ENCODE results near the gene CNTNAP1.

CNTNAP1 gene

DNA sequence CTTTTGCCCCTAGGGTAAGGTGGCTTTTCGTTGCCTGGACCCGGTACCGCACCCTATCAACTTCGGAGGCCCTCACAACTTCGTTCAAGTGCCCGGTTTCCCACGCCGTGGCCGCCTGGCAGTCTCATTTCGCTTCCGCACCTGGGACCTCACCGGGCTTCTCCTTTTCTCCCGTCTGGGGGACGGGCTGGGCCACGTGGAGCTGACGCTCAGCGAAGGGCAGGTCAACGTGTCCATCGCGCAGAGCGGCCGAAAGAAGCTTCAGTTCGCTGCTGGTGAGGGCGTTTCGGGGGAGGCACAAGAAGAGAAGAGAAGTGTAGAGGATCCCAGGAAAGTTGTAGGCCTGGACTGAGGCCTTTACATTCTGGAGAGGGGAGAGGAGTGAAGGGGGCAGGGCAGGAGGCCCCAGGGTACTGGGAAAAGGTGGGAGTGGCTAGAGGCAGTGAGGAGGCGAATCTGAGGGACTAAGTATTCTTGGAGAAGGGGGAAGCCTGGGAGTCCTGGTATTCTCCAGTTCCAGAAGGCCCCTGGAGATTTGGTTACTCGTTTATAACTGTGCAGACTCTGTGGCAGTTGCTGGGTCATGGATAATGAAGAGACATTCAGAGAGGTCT, 5.5 kb downstream of the CNTNAP1 start:
- no peak overlapping the region for H3K27ac Mint-ChIP-seq
- H3K9me3 Mint-ChIP-seq: no peaks in the 10 kb centered on the region
- peaks cover 56% of the 10 kb centered on the region for H3K36me3 Mint-ChIP-seq (ENCODE audit: low read depth)
- peaks cover 3% of the 10 kb centered on the region for H3K27me3 Mint-ChIP-seq (ENCODE audit: low read depth)
- no peak for TF ChIP-seq CTCF (IDR thresholded peaks at IDR 0.05; ENCODE audit: unreplicated experiment in 3 of 3)
- no peak overlapping the region for H3K4me3 Mint-ChIP-seq
- peaks cover 7% of the 10 kb centered on the region for H3K4me1 Mint-ChIP-seq

DNA sequence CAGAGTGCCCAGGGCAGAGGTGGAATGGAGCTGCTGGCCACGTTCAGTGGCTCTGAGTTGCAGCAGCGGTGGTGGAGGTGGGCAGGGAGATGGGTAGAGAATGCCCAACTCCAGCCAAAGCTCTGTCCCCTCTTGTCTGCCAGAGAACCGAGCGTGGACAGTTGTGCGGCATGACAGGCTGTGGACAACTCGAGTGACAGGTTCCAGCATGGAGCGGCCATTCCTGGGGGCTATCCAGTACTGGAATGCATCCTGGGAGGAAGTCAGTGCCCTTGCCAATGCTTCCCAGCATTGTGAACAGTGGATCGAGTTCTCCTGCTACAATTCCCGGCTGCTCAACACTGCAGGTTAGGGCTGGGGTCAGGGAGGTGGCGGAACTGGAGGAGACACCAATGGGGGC, 8.3 kb downstream of the CNTNAP1 start:
- no peak for TF ChIP-seq CTCF (IDR thresholded peaks at IDR 0.05; ENCODE audit: unreplicated experiment in 3 of 3)
- H3K4me1 Mint-ChIP-seq: no peaks in the 10 kb centered on the region
- peaks cover 58% of the 10 kb centered on the region for H3K36me3 Mint-ChIP-seq (ENCODE audit: low read depth)
- no peaks in the 10 kb centered on the region for H3K9me3 Mint-ChIP-seq
- H3K27ac Mint-ChIP-seq: no peak overlapping the region
- no peaks in the 10 kb centered on the region for H3K27me3 Mint-ChIP-seq (ENCODE audit: low read depth)
- no peak overlapping the region for H3K4me3 Mint-ChIP-seq

DNA sequence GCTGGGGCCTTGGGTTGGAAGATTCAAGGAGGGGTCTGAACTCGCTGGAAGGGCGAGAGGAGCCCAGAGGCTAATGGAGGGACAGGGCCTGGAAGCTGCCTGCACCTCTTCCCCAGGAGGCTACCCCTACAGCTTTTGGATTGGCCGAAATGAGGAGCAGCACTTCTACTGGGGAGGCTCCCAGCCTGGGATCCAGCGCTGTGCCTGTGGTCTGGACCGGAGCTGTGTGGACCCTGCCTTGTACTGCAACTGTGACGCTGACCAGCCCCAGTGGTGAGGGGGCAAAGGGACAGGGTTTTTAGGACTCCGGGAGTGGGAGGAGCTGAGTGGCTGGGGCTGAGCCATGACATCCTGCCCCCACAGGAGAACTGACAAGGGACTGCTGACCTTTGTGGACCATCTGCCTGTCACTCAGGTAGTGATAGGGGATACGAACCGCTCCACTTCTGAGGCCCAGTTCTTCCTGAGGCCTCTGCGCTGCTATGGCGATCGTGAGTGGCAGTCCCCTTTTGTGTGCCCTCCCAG, 8.8 kb downstream of the CNTNAP1 start:
- no peaks in the 10 kb centered on the region for H3K27me3 Mint-ChIP-seq (ENCODE audit: low read depth)
- H3K9me3 Mint-ChIP-seq: no peaks in the 10 kb centered on the region
- no peak for TF ChIP-seq CTCF (IDR thresholded peaks at IDR 0.05; ENCODE audit: unreplicated experiment in 3 of 3)
- H3K27ac Mint-ChIP-seq: no peak overlapping the region
- H3K4me1 Mint-ChIP-seq: no peaks in the 10 kb centered on the region
- H3K4me3 Mint-ChIP-seq: no peak overlapping the region
- peaks cover 58% of the 10 kb centered on the region for H3K36me3 Mint-ChIP-seq (ENCODE audit: low read depth)

GRCh38 chr17:42692489-42692888, 10.2 kb downstream of the CNTNAP1 start:
- Mint-ChIP-seq H3K36me3 (ENCODE audit: low read depth) (peaks cover 52% of the 10 kb centered on the region), H3K27me3 (ENCODE audit: low read depth) (no peaks in the 10 kb centered on the region)

DNA sequence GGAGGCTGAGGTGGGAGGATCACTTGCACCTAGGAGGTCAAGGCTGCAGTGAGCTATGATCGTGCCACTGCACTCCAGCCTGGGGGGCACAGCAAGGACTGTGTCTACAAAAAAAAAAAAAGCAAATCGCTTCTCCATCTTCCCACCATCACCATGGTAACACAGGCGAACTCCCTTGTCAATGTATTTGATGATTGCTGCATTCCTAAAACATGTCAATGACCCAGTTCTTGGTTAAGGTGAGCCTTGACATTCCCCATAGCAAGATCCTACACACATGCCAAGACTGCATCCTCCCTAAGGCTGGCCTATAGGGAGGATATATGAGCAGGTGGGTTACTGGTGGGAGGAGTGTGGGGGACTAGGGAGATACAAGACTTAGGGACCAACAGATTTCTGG, 12.2 kb downstream of the CNTNAP1 start:
- no peak for TF ChIP-seq CTCF (IDR thresholded peaks at IDR 0.05; ENCODE audit: unreplicated experiment in 3 of 3)
- Mint-ChIP-seq H3K4me3 (no peak overlapping the region), H3K36me3 (ENCODE audit: low read depth) (peaks cover 46% of the 10 kb centered on the region), H3K9me3 (no peaks in the 10 kb centered on the region), H3K27me3 (ENCODE audit: low read depth) (no peaks in the 10 kb centered on the region), H3K4me1 (peaks cover 18% of the 10 kb centered on the region), H3K27ac (no peak overlapping the region)

More at GRCh38 chr17:42692489-42692888, 10.2 kb downstream of the CNTNAP1 start:
- no peak for TF ChIP-seq CTCF (IDR thresholded peaks at IDR 0.05; ENCODE audit: unreplicated experiment in 3 of 3)
- H3K4me3 Mint-ChIP-seq: no peak overlapping the region
- no peak overlapping the region for H3K27ac Mint-ChIP-seq
- no peaks in the 10 kb centered on the region for H3K9me3 Mint-ChIP-seq
- H3K4me1 Mint-ChIP-seq: no peaks in the 10 kb centered on the region

GRCh38 chr17:42695500-42695899, 13.2 kb downstream of the CNTNAP1 start:
- TF ChIP-seq CTCF (IDR thresholded peaks at IDR 0.05; ENCODE audit: unreplicated experiment in 3 of 3): no peak
- no peak overlapping the region for H3K27ac Mint-ChIP-seq
- no peak overlapping the region for H3K4me3 Mint-ChIP-seq
- H3K4me1 Mint-ChIP-seq: peaks cover 25% of the 10 kb centered on the region
- no peaks in the 10 kb centered on the region for H3K9me3 Mint-ChIP-seq
- no peaks in the 10 kb centered on the region for H3K27me3 Mint-ChIP-seq (ENCODE audit: low read depth)
- peaks cover 45% of the 10 kb centered on the region for H3K36me3 Mint-ChIP-seq (ENCODE audit: low read depth)

Data from nephron (organoid).